Measurements from ENCODE around the gene HEXIM2. TPM values are rescaled to one million over a fixed set of nuclear protein-coding genes. Genes with fewer than 3 reads are reported as not detected.
A peak's percentile ranks its signal among the peaks of the same experiment; 100 is the strongest.

HEXIM2 gene
- total and polyA plus RNA-seq, 2 of the 13 experiments (the other 11 are each of a cell fraction or from before 2014, with no cell fraction given): 27.1 to 32.4 TPM

- H3K27ac ChIP-seq (ENCODE audit: extremely low read length, insufficient read depth, low read length): peak overlapping the region; percentile 92
- no peak for FAIRE-seq
- WGBS (ENCODE audit: low lambda C conversion rate): 4% methylated on average over 8 of the region's 9 CpGs
- TF ChIP-seq ZNF331 (CRISPR knock-in tag; IDR thresholded peaks at IDR 0.05): no peak; the same call in 1 of the 2 replicates
- TF ChIP-seq ATF7 (IDR thresholded peaks at IDR 0.05): no peak
- TF ChIP-seq ATF7 (CRISPR knock-in tag; IDR thresholded peaks at IDR 0.05): no peak
- no peak; the same call in 1 of the 2 replicates for TF ChIP-seq TOE1 (CRISPR knock-in tag; IDR thresholded peaks at IDR 0.05)
- TF ChIP-seq ZNF678 (CRISPR knock-in tag; IDR thresholded peaks at IDR 0.05): 0 out of 2 replicates have a peak, but pooled peaks have one; percentile 61
- no peak for TF ChIP-seq SOX13 (IDR thresholded peaks at IDR 0.05)
- no peak for TF ChIP-seq SOX13 (CRISPR knock-in tag; conservative IDR thresholded peaks at IDR 0.05 in 1 of 2, IDR thresholded peaks at IDR 0.05 in 1 of 2)
- TF ChIP-seq SMAD9 (CRISPR knock-in tag; IDR thresholded peaks at IDR 0.05): no peak; the same call in 1 of the 2 replicates
- no peak for TF ChIP-seq DPF2 (CRISPR knock-in tag; IDR thresholded peaks at IDR 0.05; ENCODE audit: borderline replicate concordance, low read depth)
- no peak for TF ChIP-seq ATRX (CRISPR knock-in tag; IDR thresholded peaks at IDR 0.05; ENCODE audit: borderline replicate concordance)
- no peak for TF ChIP-seq ZNF615 (CRISPR knock-in tag; IDR thresholded peaks at IDR 0.05; ENCODE audit: borderline replicate concordance)
- TF ChIP-seq DNMT3B (CRISPR knock-in tag; conservative IDR thresholded peaks at IDR 0.05): no peak
- no peak for TF ChIP-seq CEBPB (IDR thresholded peaks at IDR 0.05; ENCODE audit: borderline replicate concordance, low read depth, low read length)
- TF ChIP-seq USF2 (IDR thresholded peaks at IDR 0.05; ENCODE audit: low read depth, low read length): no peak
- TF ChIP-seq USF2 (CRISPR knock-in tag; IDR thresholded peaks at IDR 0.05; ENCODE audit: borderline replicate concordance): no peak
- no peak for TF ChIP-seq ZBTB25 (CRISPR knock-in tag; IDR thresholded peaks at IDR 0.05)
Measured at GRCh38 chr17:45162025-45162687, 481 bp downstream of the HEXIM2 start.

More at GRCh38 chr17:45162025-45162687, 481 bp downstream of the HEXIM2 start:
- Histone ChIP-seq H3K4me2 (ENCODE audit: low read depth, low read length) (peak overlapping the region; percentile 96), H3K27me3 (ENCODE audit: control insufficient read depth in 1 of 2, insufficient read depth in 2 of 2, low read length in 2 of 2) (no peaks in the 10 kb centered on the region; a peak in 1 of 5 replicates), H3K79me2 (ENCODE audit: insufficient read depth, low read length) (peaks cover 32% of the 10 kb centered on the region), H3K9ac (ENCODE audit: insufficient read depth, low read depth, low read length) (peak overlapping the region; percentile 90), H3K4me1 (ENCODE audit: insufficient read depth, low read length) (peaks cover 59% of the 10 kb centered on the region), H4K20me1 (ENCODE audit: insufficient read depth, low read length) (no peaks in the 10 kb centered on the region), H3K36me3 (replicated peaks in 1 of 2; ENCODE audit: control insufficient read depth in 1 of 2, insufficient read depth in 2 of 2, low read length in 2 of 2) (peaks cover 5 to 12% of the 10 kb centered on the region in 2 experiments; a peak in 4 of 5 replicates), H2AFZ (ENCODE audit: low read length) (no peak overlapping the region), H3K9me3 (ENCODE audit: low read length) (no peaks in the 10 kb centered on the region), H3K4me3 (replicated peaks in 1 of 3; ENCODE audit: insufficient read depth in 1 of 3, low read depth in 2 of 3, low read length in 3 of 3) (peak overlapping the region; percentile 64 to 84 (median 72))
- BruUV-seq (replicated peaks): no TSS peak
- ATAC-seq (peak; percentile 4), DNase-seq (ENCODE audit: low spot score) (no peak)
- POLR2A ChIA-PET: interaction anchor here (0.5 to 24.3 kb wide), 30 partner anchors 6 to 1053 kb away, joined by 3 to 2487 read pairs (median 8); partner anchors contain the start of genes ACBD4, EFTUD2, HEXIM1 and HEXIM2
- in situ Hi-C loops (cut with HindIII; ENCODE audit: extremely low pct_ligation_motif_present, low pct_unique_long_range_greater_than_20kb) (no loop called here), intact Hi-C loops (cut with micrococcal nuclease; ENCODE audit: unreplicated experiment) (no loop called here)
- CTCF ChIA-PET (ENCODE audit: low intra/inter-chr PET ratio, low total read pairs): interaction anchor here (1.6 to 5.6 kb wide), 4 partner anchors 10 to 36 kb away, joined by 3 to 39 read pairs (median 8); partner anchors contain the start of gene HEXIM1
